GM12865 (cell line): Measurements from ENCODE around the gene SAPCD2.

Experiments used
- DNase-seq: peaks from one replicate; pipeline ENCODE4 v3.0.0; 2010; ENCODE audit warnings: low read depth
- H3K4me3 ChIP-seq: 2 replicates; pipeline ENCODE4 v1.5.1; 2011; ENCODE audit warnings: mild to moderate bottlenecking, low read depth, low read length, control low read depth
- CTCF ChIP-seq: IDR thresholded peaks from 2 replicates; pipeline ENCODE4 v1.5.1; 2011; ENCODE audit warnings: low read length, control low read depth, low read depth, inconsistent platforms; ENCODE audit not compliant: insufficient read depth; ENCODE audit errors: missing control alignments

Gene SAPCD2

GRCh38 chr9:137057545-137057944 is 12.8 kb downstream of the SAPCD2 start:
- H3K4me3 ChIP-seq = no peak overlapping the region
- no peak for DNase-seq
- no peak for TF ChIP-seq CTCF

DNA sequence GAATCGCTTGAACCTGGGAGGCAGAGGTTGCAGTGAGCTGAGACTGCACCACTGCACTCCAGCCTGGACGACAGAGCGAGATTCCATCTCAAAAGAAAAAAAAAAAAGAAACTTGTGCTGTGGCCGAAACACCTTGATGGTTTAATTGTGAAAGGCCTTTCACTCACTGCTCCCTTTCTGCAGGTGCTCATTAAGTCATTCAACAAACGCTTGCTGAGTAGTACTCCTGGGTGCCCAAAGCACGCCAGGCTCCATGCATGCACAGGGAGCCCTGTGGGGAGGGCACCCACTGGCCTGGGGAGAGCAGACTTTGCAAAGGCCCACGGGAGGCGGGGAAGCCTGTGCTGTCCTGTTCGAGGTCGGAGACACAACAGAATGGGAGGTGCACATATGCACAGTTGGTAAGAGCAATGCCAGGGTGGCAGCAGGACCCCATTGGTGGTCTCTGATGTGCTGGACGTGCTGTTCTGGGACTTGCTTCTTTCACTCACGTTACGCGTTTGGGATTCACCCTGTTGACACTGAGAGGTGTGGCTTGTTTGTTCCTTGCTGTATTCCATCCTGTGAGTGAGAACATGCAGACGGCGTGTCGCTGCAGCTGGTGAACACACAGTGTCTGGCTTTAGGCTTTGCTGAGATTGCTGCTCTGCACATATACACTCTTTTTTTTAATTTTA is 13.5 kb downstream of the SAPCD2 start:
- DNase-seq = no peak

DNA sequence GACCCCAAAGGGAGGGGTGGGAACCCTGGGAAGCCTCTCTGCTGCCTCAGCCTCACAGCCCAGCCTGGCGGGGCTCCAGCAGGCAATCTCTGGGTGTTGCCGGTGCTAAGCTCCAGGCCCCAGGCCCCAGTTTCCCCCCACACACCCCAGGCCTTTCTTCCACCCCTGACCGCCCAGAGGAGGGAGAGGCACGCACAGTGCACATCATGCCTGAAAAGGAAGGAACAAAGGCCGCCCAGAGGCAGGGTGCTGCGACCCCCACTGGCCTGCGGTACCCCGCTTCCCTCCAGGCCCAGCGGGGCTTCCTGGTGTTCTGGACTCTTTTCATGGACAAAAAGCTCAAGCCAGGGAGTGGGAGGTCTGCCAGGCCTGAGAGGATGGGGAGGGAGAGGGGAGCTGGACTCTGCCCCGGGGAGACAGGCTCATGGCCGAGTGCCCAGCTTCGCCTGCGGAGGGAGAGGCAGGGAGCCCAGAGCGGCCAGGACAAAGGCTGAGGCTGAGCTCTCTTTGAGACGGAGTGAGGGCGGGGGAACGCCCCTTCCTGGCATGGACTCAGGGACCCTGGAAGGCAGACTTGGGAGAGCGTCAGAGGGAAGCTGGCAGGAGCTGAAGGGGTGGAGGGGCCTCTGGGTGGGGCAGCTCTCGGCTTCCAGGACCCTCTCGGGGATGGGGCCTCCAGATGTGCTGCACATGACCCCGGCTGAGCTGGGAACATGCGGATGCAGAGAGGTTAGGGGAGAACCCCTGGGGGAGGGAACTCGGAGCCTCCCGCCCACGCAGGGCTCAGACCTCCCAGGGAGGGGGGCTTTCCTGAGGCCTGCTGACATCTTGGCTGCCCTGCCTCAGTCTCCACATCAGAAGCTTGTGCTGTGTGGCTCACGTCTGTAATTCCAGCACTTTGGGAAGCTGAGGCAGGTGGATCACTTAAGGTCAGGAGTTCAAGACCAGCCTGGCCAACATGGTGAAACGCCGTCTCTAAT is 14.7 kb downstream of the SAPCD2 start:
- DNase-seq = no peak
- TF ChIP-seq CTCF = no peak
- H3K4me3 ChIP-seq = no peak overlapping the region

More for the DNA sequence above, 13.5 kb downstream of the SAPCD2 start:
- TF ChIP-seq CTCF = no peak
- no peak overlapping the region for H3K4me3 ChIP-seq

DNA sequence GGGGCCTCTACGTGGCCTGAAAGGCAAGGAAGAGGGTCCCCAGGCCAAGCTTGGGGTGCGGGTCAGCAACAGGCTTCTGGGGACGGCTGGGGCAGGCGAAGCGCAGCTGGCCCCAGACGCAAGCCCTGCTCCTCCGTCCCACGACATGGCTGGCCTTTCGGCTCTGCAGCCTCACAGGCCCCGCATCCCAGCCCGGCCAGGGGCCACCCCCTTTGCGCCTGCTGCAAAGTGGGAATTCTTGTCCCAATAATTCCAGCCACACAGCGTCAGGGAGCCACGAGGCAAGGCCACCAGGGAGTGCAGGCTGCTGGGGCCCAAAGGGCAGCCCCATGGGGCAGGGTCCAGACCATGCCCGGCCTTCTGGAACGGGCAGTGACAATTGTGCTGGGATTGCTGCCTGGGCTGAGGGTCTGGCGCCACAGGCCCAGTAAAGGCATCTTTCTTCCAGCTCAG is 15.4 kb downstream of the SAPCD2 start:
- H3K4me3 ChIP-seq = no peak overlapping the region
- DNase-seq = no peak
- TF ChIP-seq CTCF = no peak

GRCh38 chr9:137053944-137054931 is 16.1 kb downstream of the SAPCD2 start, which contains the start of gene ENTPD2:
Gene ENTPD2, minus strand, starts transcription at chr9:137054061. Its CDS starts 64 bp downstream, at chr9:137053997.
- no peak within 1 kb of the TSS for H3K4me3 ChIP-seq
- DNase-seq = no peak
- no peak for TF ChIP-seq CTCF
